A673 (cell line): Measurements from ENCODE around the gene FMN2. TPM values are rescaled to one million over a fixed set of nuclear protein-coding genes. Genes with fewer than 3 reads are reported as not detected.

Experiments used
- BruUV-seq: library from RNA; stranded (reverse); fragments of 400-500 nt; replicated peaks from 2 replicates; lab custom pipeline; 2021; lab: Mats Ljungman, UMichigan
- CTCF ChIA-PET: fragments of 300-600 bp; sonication (Branson Sonifier 250); formaldehyde crosslinking; loops from one replicate; lab custom pipeline; 2022; ENCODE audit warnings: antibody characterized with exemption; lab: Charles Lee
- POLR2A ChIA-PET: fragments of 300-600 bp; sonication (Branson Sonifier 250); formaldehyde crosslinking; loops from one replicate; lab custom pipeline; 2022; ENCODE audit warnings: antibody characterized with exemption; ENCODE audit not compliant: low non-redundant PET; lab: Charles Lee
- DNase-seq: peaks from one replicate; pipeline ENCODE4 v3.0.0-alpha.2; 2015; ENCODE audit warnings: low spot score
- H3K27ac ChIP-seq: fragments of 200-600 bp; sonication (generic); 2 replicates; pipeline ENCODE4 v1.5.1; 2016; ENCODE audit warnings: mixed run types, low read depth, mild to moderate bottlenecking, mixed read lengths, antibody characterized with exemption, low read length; ENCODE audit not compliant: poor library complexity, severe bottlenecking
- H3K27me3 ChIP-seq: fragments of 200-600 bp; sonication (generic); replicated peaks from 2 replicates; pipeline ENCODE4 v1.6.1; 2017; ENCODE audit warnings: mixed run types, low read depth, mild to moderate bottlenecking, mixed read lengths, antibody characterized with exemption, low read length; ENCODE audit not compliant: insufficient read depth, poor library complexity
- H3K36me3 ChIP-seq: fragments of 200-600 bp; sonication (generic); 2 replicates; pipeline ENCODE4 v1.6.1; 2016; ENCODE audit warnings: mixed run types, mild to moderate bottlenecking, mixed read lengths, antibody characterized with exemption, low read length; ENCODE audit not compliant: insufficient read depth, poor library complexity, severe bottlenecking
- H3K4me1 ChIP-seq: fragments of 200-600 bp; sonication (generic); 2 replicates; pipeline ENCODE4 v1.6.1; 2017; ENCODE audit warnings: mixed run types, mild to moderate bottlenecking, mixed read lengths, antibody characterized with exemption, low read length; ENCODE audit not compliant: insufficient read depth, poor library complexity, severe bottlenecking
- H3K4me3 ChIP-seq: fragments of 200-600 bp; sonication (generic); 2 replicates; pipeline ENCODE4 v1.5.1; 2016; ENCODE audit warnings: low read depth, mixed run types, mild to moderate bottlenecking, mixed read lengths, low read length; ENCODE audit not compliant: poor library complexity, severe bottlenecking
- H3K9me3 ChIP-seq: fragments of 200-600 bp; sonication (generic); 2 replicates; pipeline ENCODE4 v1.6.1; 2016; ENCODE audit warnings: mixed run types, low read depth, mild to moderate bottlenecking, mixed read lengths, antibody characterized with exemption, low read length; ENCODE audit not compliant: poor library complexity, severe bottlenecking
- CTCF ChIP-seq: fragments of 300-800, 200-600 bp; sonication (generic); conservative IDR thresholded peaks from 2 replicates; pipeline ENCODE4 v1.5.1; 2017; ENCODE audit warnings: low read depth, mild to moderate bottlenecking, antibody characterized with exemption, low read length, moderate library complexity, mixed read lengths
- EZH2 ChIP-seq: fragments of 200-600 bp; sonication (generic); IDR thresholded peaks from 2 replicates; pipeline ENCODE4 v1.6.1; 2017; ENCODE audit warnings: borderline replicate concordance, low read depth, mild to moderate bottlenecking, mixed read lengths, antibody characterized with exemption, low read length; ENCODE audit not compliant: poor library complexity, severe bottlenecking
- intact Hi-C: fragments of 100-400 bp; cut with micrococcal nuclease; formaldehyde crosslinking; loops from one replicate; pipeline ENCODE4 v1.10.0; 2022; ENCODE audit not compliant: unreplicated experiment
- total RNA-seq: library from RNA; stranded (reverse); gene quantifications from 2 replicates; pipeline ENCODE4 v1.2.3, GENCODE V29; 2021

The FMN2 gene
- total RNA-seq, 1 experiment from 2014 or later: not detected

GRCh38 chr1:240239309-240239708, 147.6 kb downstream of the FMN2 start:
- ChIA-PET POLR2A (no interaction called here), CTCF (no interaction called here)
- Histone ChIP-seq H3K4me1 (no peaks in the 10 kb centered on the region), H3K27ac (no peak overlapping the region), H3K9me3 (no peaks in the 10 kb centered on the region), H3K27me3 (no peaks in the 10 kb centered on the region), H3K4me3 (no peak overlapping the region), H3K36me3 (no peaks in the 10 kb centered on the region)
- TF ChIP-seq CTCF (no peak), EZH2 (no peak)
- no TSS peak for BruUV-seq
- DNase-seq: no peak
- intact Hi-C loops: no loop called here

DNA sequence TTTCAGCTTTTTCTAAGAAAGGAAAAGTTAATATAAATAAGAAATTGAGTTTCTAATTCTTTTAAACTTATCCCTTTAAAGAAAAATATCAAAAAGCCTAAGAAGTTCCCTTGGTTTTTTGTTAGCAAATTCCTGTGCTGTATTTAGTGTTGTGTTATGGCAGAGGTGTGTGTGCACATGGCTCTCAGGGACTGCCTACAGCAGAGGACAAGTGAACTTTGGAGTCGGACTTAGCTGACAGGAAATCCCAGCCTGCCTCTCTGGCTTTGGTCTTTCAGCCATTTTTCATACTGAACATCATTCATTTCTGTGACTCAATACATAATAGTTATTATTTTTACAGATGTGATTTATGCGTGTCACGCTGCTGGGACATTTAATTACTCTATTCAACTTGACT, 149.6 kb downstream of the FMN2 start:
- CTCF ChIA-PET: no interaction called here
- no peak for DNase-seq
- POLR2A ChIA-PET: no interaction called here
- Histone ChIP-seq H3K36me3 (no peaks in the 10 kb centered on the region), H3K27me3 (no peaks in the 10 kb centered on the region), H3K9me3 (no peaks in the 10 kb centered on the region), H3K4me3 (no peak overlapping the region), H3K4me1 (no peaks in the 10 kb centered on the region), H3K27ac (no peak overlapping the region)
- BruUV-seq: no TSS peak
- no peak for TF ChIP-seq CTCF
- no peak for TF ChIP-seq EZH2
- intact Hi-C loops: no loop called here

GRCh38 chr1:240242601-240243144, 151.0 kb downstream of the FMN2 start:
- no peak overlapping the region for H3K4me3 ChIP-seq
- TF ChIP-seq CTCF: no peak
- no peak for TF ChIP-seq EZH2
- H3K27ac ChIP-seq: no peak overlapping the region
- no peaks in the 10 kb centered on the region for H3K36me3 ChIP-seq
- DNase-seq: no peak
- H3K4me1 ChIP-seq: no peaks in the 10 kb centered on the region
- ChIA-PET CTCF (no interaction called here), POLR2A (no interaction called here)
- intact Hi-C loops: no loop called here
- H3K9me3 ChIP-seq: no peaks in the 10 kb centered on the region
- BruUV-seq: no TSS peak
- H3K27me3 ChIP-seq: no peaks in the 10 kb centered on the region
